HCT116 (cell line): ENCODE measurements around the gene ATG4D. TPM values are rescaled to one million over a fixed set of nuclear protein-coding genes. Genes with fewer than 3 reads are reported as not detected.

Source experiments
- ATAC-seq: fragments of 200-7000 bp; cut with Tn5 transposase; 2 replicates; pipeline ENCODE4 v1.9.1; 2020; ENCODE audit warnings: mild to moderate bottlenecking, moderate library complexity
- Bru-seq: library from RNA; stranded (reverse); fragments of 400-500 nt; gene quantifications from one replicate; lab custom pipeline; 2021; lab: Mats Ljungman, UMichigan
- BruChase-seq, 2 experiments: library from RNA; stranded (reverse); fragments of 400-500 nt; gene quantifications; one replicate each; lab custom pipeline; 2021; lab: Mats Ljungman, UMichigan
- BruUV-seq: library from RNA; stranded (reverse); fragments of 400-500 nt; replicated peaks from 2 replicates; lab custom pipeline; 2021; lab: Mats Ljungman, UMichigan
- CTCF ChIA-PET: fragments of 300-600 bp; sonication (Branson Sonifier 250); formaldehyde crosslinking; loops from one replicate; lab custom pipeline; 2021; ENCODE audit warnings: antibody characterized with exemption; lab: Charles Lee
- POLR2A ChIA-PET: fragments of 300-600, 350-600 bp; sonication (Branson Sonifier 250); formaldehyde crosslinking; loops from one replicate; lab custom pipeline; 2021; ENCODE audit warnings: antibody characterized with exemption; lab: Charles Lee
- RAD21 ChIA-PET, 2 experiments: fragments of 300-600 bp; sonication (Branson Sonifier 250); formaldehyde crosslinking; loops; one replicate each; lab custom pipeline; 2023; ENCODE audit warnings: low total read pairs in 2 of 2; ENCODE audit not compliant: uncharacterized antibody in 2 of 2, unreplicated experiment in 2 of 2, low non-redundant PET in 1 of 2; lab: Charles Lee
- DNase-seq: peaks from one replicate; pipeline ENCODE4 v3.0.0-alpha.2; 2010; ENCODE audit warnings: low read depth, low spot score
- H2AFZ ChIP-seq: fragments of 200-600 bp; shearing (Covaris generic), sonication (generic); 2 replicates; pipeline ENCODE4 v1.6.1; 2017; ENCODE audit warnings: low read depth, mixed run types, mixed read lengths, antibody characterized with exemption, low read length; ENCODE audit not compliant: poor library complexity, severe bottlenecking
- H3K27ac ChIP-seq: 2 replicates; pipeline ENCODE4 v1.5.1; 2012; ENCODE audit warnings: low read depth, low read length
- H3K27me3 ChIP-seq: fragments of 200-600 bp; sonication (generic); 2 replicates; pipeline ENCODE4 v1.6.1; 2016; ENCODE audit warnings: mixed run types, low read length, mixed read lengths; ENCODE audit not compliant: insufficient read depth
- H3K36me3 ChIP-seq, 2 experiments: fragments of 200-500 bp in 1 of 2; fragments of 200-600 bp in 1 of 2; sonication (Bioruptor generic) in 1 of 2; sonication (generic) in 1 of 2; 2 replicates each; pipeline versions ENCODE4 v1.5.1 to v1.6.1; 2014 to 2016; ENCODE audit warnings: low read length in 2 of 2, inconsistent platforms in 1 of 2, mixed read lengths in 1 of 2, mixed run types in 1 of 2; ENCODE audit not compliant: insufficient read depth in 2 of 2, control insufficient read depth in 1 of 2
- H3K4me1 ChIP-seq, 2 experiments: fragments of 200-600 bp in 1 of 2; sonication (generic) in 1 of 2; 2 replicates each; pipeline versions ENCODE4 v1.5.1 to v1.6.1; 2012 to 2017; ENCODE audit warnings: low read length in 2 of 2, inconsistent platforms in 1 of 2, mild to moderate bottlenecking in 1 of 2, mixed read lengths in 1 of 2, mixed run types in 1 of 2, moderate library complexity in 1 of 2; ENCODE audit not compliant: insufficient read depth in 2 of 2, control insufficient read depth in 1 of 2
- H3K4me2 ChIP-seq: fragments of 200-600 bp; sonication (generic); 2 replicates; pipeline ENCODE4 v1.6.1; 2017; ENCODE audit warnings: mixed run types, low read length, mixed read lengths
- H3K4me3 ChIP-seq, 2 experiments: fragments of 200-600 bp in 1 of 2; sonication (generic) in 1 of 2; replicated peaks in 1 of 2; 2 replicates each; pipeline ENCODE4 v1.5.1; 2011 to 2016; ENCODE audit warnings: low read length in 2 of 2, control low read depth in 1 of 2, low read depth in 1 of 2, mild to moderate bottlenecking in 1 of 2, mixed read lengths in 1 of 2, mixed run types in 1 of 2
- H3K79me2 ChIP-seq: fragments of 200-600 bp; sonication (generic); 2 replicates; pipeline ENCODE4 v1.6.1; 2017; ENCODE audit warnings: mild to moderate bottlenecking, mixed run types, low read length, moderate library complexity, mixed read lengths; ENCODE audit not compliant: insufficient read depth
- H3K9ac ChIP-seq: fragments of 200-600 bp; sonication (generic); 2 replicates; pipeline ENCODE4 v1.6.1; 2016; ENCODE audit warnings: low read length, mixed read lengths
- H3K9me2 ChIP-seq: fragments of 200-600 bp; sonication (generic), shearing (Covaris generic); 2 replicates; pipeline ENCODE4 v1.6.1; 2017; ENCODE audit warnings: mixed run types, mild to moderate bottlenecking, moderate library complexity; ENCODE audit not compliant: insufficient read depth
- H3K9me3 ChIP-seq, 2 experiments: fragments of 200-500 bp in 1 of 2; fragments of 200-600 bp in 1 of 2; sonication (Bioruptor generic) in 1 of 2; sonication (generic) in 1 of 2; 2 replicates each; pipeline ENCODE4 v1.6.1; 2014 to 2017; ENCODE audit warnings: low read length in 2 of 2, mixed read lengths in 2 of 2, inconsistent platforms in 1 of 2, low read depth in 1 of 2, mild to moderate bottlenecking in 1 of 2, mixed run types in 1 of 2, moderate library complexity in 1 of 2; ENCODE audit not compliant: control insufficient read depth in 1 of 2, insufficient read depth in 1 of 2
- H4K20me1 ChIP-seq: fragments of 200-600 bp; sonication (generic), shearing (Covaris generic); 2 replicates; pipeline ENCODE4 v1.6.1; 2017; ENCODE audit warnings: mixed run types, mild to moderate bottlenecking, moderate library complexity; ENCODE audit not compliant: insufficient read depth
- EZH2 ChIP-seq: fragments of 200-600 bp; sonication (generic); IDR thresholded peaks from 2 replicates; pipeline ENCODE4 v1.6.1; 2017; ENCODE audit warnings: antibody characterized with exemption, mixed run types
- POLR2A ChIP-seq: IDR thresholded peaks from 2 replicates; pipeline ENCODE4 v1.7.0; 2011; ENCODE audit warnings: borderline replicate concordance; ENCODE audit not compliant: insufficient read depth, insufficient read length; ENCODE audit errors: extremely low read depth
- POLR2AphosphoS5 ChIP-seq: IDR thresholded peaks from 2 replicates; pipeline ENCODE4 v1.6.1; 2011; ENCODE audit warnings: mild to moderate bottlenecking, low read depth, low read length, moderate library complexity
- SP1 ChIP-seq: IDR thresholded peaks from 2 replicates; pipeline ENCODE4 v1.6.1; 2012; ENCODE audit warnings: low read depth
- SRF ChIP-seq: IDR thresholded peaks from 2 replicates; pipeline ENCODE4 v1.6.1; 2012; ENCODE audit warnings: low read depth
- TCF7L2 ChIP-seq: IDR thresholded peaks from 2 replicates; pipeline ENCODE4 v1.7.0; 2011; ENCODE audit warnings: borderline replicate concordance, inconsistent platforms; ENCODE audit not compliant: insufficient read depth, insufficient read length; ENCODE audit errors: extremely low read depth
- YY1 ChIP-seq: IDR thresholded peaks from 2 replicates; pipeline ENCODE4 v1.6.1; 2011; ENCODE audit warnings: low read length, low read depth, moderate library complexity, mild to moderate bottlenecking; ENCODE audit not compliant: insufficient replicate concordance; ENCODE audit errors: extremely low read depth
- ZFX ChIP-seq: fragments of 450-650 bp; IDR thresholded peaks from 2 replicates; pipeline ENCODE4 v1.6.1; 2017
- intact Hi-C: fragments of 100-400 bp; cut with micrococcal nuclease; formaldehyde crosslinking; loops from 2 replicates; pipeline ENCODE4 v1.10.0; 2022
- long read RNA-seq: library from polyadenylated mRNA; unstranded; transcript quantifications from one replicate; pipeline ENCODE4 v2.0.0, GENCODE V29; 2021; ENCODE audit not compliant: unreplicated experiment
- polyA plus RNA-seq: library from polyadenylated mRNA; unstranded; fragments of >200 nt; gene quantifications from 2 replicates; pipeline ENCODE4 v1.2.1, GENCODE V29; 2012; ENCODE audit warnings: missing spikeins
- total RNA-seq: library from RNA; stranded (reverse); gene quantifications from one replicate; pipeline ENCODE4 v1.2.1, GENCODE V29; 2021; ENCODE audit not compliant: unreplicated experiment

ATG4D gene
- total RNA-seq (45.4 TPM), Bru-seq, nascent RNA (percentile 59 among the genes with signal in this experiment), BruChase-seq, experiment 1, labeled RNA remaining after a 6-hour chase (percentile 76 among the genes with signal in this experiment), BruChase-seq, experiment 2, labeled RNA remaining after a 2-hour chase (percentile 64 among the genes with signal in this experiment)
- polyA plus RNA-seq, result 48.3 and 56.9 TPM in 2 replicates
- long read RNA-seq, transcript ATG4D-201 (10 exons, 1,949 nt), result major isoform, 47 of 93 reads
- long read RNA-seq, transcript ATG4D-204 (10 exons, 1,752 nt), result minor isoform, 9 of 93 reads
- long read RNA-seq, partial matches to known transcripts, result 10 of 93 reads
- long read RNA-seq, other reads (novel, unspliced or antisense), result 25 of 93 reads

DNA sequence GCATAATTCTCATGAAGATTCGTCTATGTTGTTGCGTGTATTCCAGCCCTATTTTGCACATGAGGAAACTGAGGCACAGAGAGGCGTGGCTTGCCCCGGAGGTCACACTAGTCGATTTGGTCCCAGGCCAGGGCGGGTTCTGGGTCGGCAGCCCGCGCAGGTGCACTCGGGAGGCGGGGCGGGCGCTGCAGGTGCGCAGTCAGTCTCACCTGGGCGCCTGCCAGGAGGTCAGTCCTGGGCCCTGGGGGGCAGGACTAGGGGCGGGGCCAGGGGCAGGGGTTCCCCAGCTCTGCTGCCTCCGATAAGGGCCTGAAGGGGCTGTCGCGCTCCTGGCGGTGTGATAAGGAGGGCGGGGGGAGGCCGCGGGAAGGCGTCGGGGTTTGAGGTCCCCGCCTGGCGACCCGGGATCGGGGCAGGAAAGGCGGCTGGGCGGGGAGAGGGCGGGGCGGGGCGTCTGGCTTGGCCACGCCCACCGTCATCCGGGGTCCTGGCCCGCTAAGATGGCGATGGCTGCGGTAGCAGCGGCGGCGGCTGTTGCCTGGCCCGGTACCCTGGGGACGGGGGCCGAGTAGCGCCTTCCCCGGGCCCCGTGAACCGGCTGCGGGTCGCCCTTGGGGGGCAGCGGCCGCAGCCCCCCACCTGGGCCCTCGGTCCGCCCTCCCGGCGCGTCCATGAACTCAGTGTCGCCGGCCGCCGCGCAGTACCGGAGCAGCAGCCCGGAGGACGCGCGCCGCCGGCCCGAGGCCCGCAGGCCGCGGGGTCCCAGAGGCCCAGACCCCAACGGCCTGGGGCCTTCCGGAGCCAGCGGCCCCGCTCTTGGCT, at the start of gene ATG4D:
Gene ATG4D, plus strand, starts transcription at position 485 of the 822 bp plus-strand sequence. Its CDS starts 187 bp downstream, at position 672.
- ChIA-PET RAD21 (interaction anchor here (0.6 to 0.7 kb wide), 2 partner anchors 32 to 102 kb away, joined by 4 to 7 read pairs; no protein-coding TSS in a partner anchor), CTCF (interaction anchor here (0.7 to 3.1 kb wide), 2 partner anchors 9 to 22 kb away, joined by 3 to 15 read pairs; no protein-coding TSS in a partner anchor), POLR2A (interaction anchor here (1.1 kb wide), 1 partner anchor 9 kb away, joined by 4 read pairs; no protein-coding TSS in a partner anchor)
- H3K27ac ChIP-seq, result peak within 1 kb of the TSS; percentile 91
- peak within 1 kb of the TSS; percentile 90 for H2AFZ ChIP-seq
- H3K27me3 ChIP-seq, result no peaks in the 10 kb centered on the region
- TF ChIP-seq ZFX, result peak; percentile 87; the same call in 1 of the 2 replicates
- TF ChIP-seq POLR2A, result peak; percentile 44
- TF ChIP-seq YY1, result peak; percentile 90
- peak; percentile 11; the same call in 1 of the 2 replicates for TF ChIP-seq SP1
- TF ChIP-seq EZH2, result no peak
- TF ChIP-seq SRF, result no peak
- TF ChIP-seq TCF7L2, result no peak
- peak; percentile 92 for TF ChIP-seq POLR2AphosphoS5
- peak within 1 kb of the TSS; percentile 92 for H3K9ac ChIP-seq
- H3K36me3 ChIP-seq, result peaks cover 3% of the 10 kb centered on the region in 2 experiments; a peak in 1 of 4 replicates
- intact Hi-C loops, result loop anchor here (2.0 to 5.0 kb wide), 2 partner anchors 25 to 36 kb away; partner anchors contain the start of gene CDKN2D
- peaks cover 10 to 24% of the 10 kb centered on the region in 2 experiments; a peak in 3 of 4 replicates for H3K4me1 ChIP-seq
- no peaks in the 10 kb centered on the region for H4K20me1 ChIP-seq
- DNase-seq (peak; percentile 56), ATAC-seq (peak; percentile 80)
- H3K79me2 ChIP-seq, result peaks cover 24% of the 10 kb centered on the region
- peak within 1 kb of the TSS; percentile 97 for H3K4me2 ChIP-seq
- peak within 1 kb of the TSS; percentile 92 to 93 for H3K4me3 ChIP-seq
- no peaks in the 10 kb centered on the region for H3K9me3 ChIP-seq
- no TSS peak for BruUV-seq
- H3K9me2 ChIP-seq, result no peaks in the 10 kb centered on the region
